ENCODE results near the gene CACUL1.

The CACUL1 gene

DNA sequence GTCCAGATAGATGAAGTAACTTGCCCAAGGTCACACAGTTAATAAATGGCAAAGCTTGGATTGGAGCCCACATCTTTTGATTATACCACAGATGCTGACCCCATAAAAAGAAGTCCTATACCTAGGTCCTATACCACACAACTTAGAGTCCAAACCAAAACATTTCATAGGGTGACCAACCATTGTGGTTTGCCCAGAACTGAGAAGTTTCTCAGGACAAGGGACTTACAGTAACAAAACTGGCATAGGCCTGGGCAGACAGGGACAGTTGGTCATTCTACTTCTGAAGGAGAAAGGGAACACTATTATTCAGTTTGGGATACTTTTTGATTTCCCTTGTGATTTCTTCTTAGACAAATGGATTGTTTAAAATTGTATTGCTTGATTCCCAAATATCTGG lies 126.4 kb downstream of the CACUL1 start:
- DNase-seq: no peak

DNA sequence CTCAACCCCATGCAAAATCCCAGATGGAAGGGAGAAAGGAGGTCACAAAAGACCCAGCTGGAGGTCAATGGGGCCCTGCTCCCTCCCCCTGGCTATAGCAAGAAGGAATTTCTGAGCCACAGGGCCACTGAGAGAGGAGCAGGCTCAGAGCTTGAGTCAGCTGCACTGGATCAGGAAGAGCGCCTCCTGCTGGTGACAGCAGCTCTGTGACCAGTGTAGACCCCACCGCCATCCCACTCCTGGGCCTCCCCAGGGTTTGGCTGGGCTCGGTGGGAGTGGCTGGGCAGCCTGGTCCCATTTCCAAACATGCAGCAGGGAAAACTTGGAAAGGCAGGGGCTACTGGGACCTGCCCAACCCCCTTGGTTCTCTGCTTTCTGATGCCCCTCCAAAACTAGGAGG lies 127.8 kb downstream of the CACUL1 start:
- DNase-seq: no peak

Data from KG1 (cell line).